BLaER1 treated with 17β-estradiol and CSF1 and Interleukin-3, amounts not matched to agents 10 nM and 100 nM (cell line): ENCODE results near the gene PLEKHB1.
A peak's percentile ranks its signal among the peaks of the same experiment; 100 is the strongest.

Source experiments
- H3K27ac ChIP-seq, 11 experiments: shearing (Covaris generic); formaldehyde crosslinking; 2 replicates each; pipeline ENCODE4 v1.8.1; 2022
- H3K27me3 ChIP-seq, 11 experiments: shearing (Covaris generic); formaldehyde crosslinking; 2 replicates each; pipeline ENCODE4 v1.8.1; 2022
- H3K36me3 ChIP-seq, 11 experiments: shearing (Covaris generic); formaldehyde crosslinking; 2 replicates each; pipeline ENCODE4 v1.8.1; 2022
- H3K4me1 ChIP-seq, 10 experiments: shearing (Covaris generic); formaldehyde crosslinking; 2 replicates each; pipeline ENCODE4 v1.8.1; 2022
- H3K4me2 ChIP-seq, 11 experiments: shearing (Covaris generic); formaldehyde crosslinking; 2 replicates each; pipeline ENCODE4 v1.8.1; 2022
- H3K4me3 ChIP-seq, 10 experiments: shearing (Covaris generic); formaldehyde crosslinking; 2 replicates each; pipeline ENCODE4 v1.8.1; 2022
- H3K9ac ChIP-seq, 11 experiments: shearing (Covaris generic); formaldehyde crosslinking; 2 replicates each; pipeline ENCODE4 v1.8.1; 2022
- H3K9me3 ChIP-seq, 11 experiments: shearing (Covaris generic); formaldehyde crosslinking; replicated peaks in 1 of 11; 2 replicates each; pipeline ENCODE4 v1.8.1; 2022
- H4K20me1 ChIP-seq, 11 experiments: shearing (Covaris generic); formaldehyde crosslinking; 2 replicates each; pipeline ENCODE4 v1.8.1; 2022
- Cebpa-rat ChIP-seq, 11 experiments: shearing (Covaris generic); IDR thresholded peaks; 2 replicates each; pipeline ENCODE4 v1.8.1; 2022

The PLEKHB1 gene

DNA sequence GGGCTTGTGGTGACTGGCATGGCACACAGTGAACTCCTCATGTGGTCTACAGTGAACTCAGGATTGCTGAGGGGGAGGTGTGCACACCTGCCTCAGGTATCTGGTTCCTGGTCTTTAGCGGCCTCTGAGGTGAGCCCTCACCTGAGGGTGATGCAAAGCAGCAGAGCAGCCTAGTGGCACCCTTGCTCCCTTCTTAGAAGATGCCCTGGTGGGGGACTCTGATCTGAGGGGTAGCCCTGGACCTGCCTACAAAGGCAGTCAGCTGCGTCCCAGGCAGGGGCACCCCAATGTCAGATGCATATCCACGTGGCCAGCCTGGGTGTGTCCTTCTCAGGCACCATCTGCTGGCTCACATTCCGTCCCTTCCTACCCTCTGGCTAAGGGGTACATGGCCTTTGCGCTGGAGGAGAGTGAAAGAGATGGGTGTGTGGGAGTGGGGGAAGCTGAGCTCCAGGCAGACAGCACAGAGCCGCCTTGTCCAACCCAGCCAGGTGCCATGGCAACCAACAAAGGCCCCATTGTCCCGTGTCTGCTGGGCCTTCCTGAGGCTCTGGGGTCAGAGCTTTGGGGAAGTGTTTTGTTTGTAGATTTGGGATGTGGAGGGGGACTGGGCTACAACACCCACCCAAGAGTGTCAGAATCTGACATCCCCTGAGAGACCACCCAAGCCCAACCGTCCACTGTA lies 5.8 kb downstream of the PLEKHB1 start:
- Histone ChIP-seq H3K27ac (no peak overlapping the region), H4K20me1 (no peaks in the 10 kb centered on the region), H3K9ac (no peak overlapping the region), H3K4me1 (peaks cover 18 to 21% (median 19%) of the 10 kb centered on the region in 10 experiments), H3K9me3 (no peaks in the 10 kb centered on the region), H3K27me3 (no peaks in the 10 kb centered on the region), H3K4me2 (no peak overlapping the region), H3K4me3 (no peak overlapping the region), H3K36me3 (no peaks in the 10 kb centered on the region)
- TF ChIP-seq Cebpa-rat (IDR thresholded peaks at IDR 0.05), result no peak

DNA sequence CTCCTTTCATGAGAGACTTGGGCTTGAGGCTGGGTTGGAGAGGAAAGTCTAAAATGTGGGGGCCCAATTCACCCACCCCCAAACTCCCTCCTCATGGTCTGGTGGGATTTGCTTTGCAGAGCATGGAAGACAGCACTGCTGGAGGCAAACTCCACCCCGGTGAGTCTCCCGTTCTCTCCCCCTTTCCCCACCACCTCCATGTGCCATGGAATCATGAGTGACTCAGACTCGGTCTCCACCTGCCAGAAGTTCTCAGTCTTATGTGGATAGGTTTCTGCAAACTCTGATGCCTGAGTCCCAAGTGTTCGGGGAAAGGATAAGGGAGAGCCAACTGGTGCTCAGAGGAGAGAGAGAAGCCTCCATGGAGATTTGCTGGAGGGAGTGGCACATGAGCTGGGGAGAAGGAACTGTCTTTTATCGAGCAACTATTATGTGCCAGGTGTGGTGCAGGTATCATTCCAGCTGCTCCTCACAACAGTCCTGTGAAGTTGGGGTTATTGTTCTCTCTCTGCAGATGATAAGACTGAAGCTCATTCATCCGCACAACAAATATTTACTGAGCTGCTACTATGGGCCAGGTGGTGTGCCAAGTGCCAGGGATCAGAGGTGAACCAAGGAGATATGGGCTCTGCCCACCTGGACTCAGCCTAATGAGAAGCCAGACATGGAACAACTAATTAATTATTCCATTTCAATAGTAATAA lies 6.6 kb downstream of the PLEKHB1 start:
- Histone ChIP-seq H3K27ac (no peak overlapping the region), H3K9ac (no peak overlapping the region)
- no peak for TF ChIP-seq Cebpa-rat (IDR thresholded peaks at IDR 0.05)

DNA sequence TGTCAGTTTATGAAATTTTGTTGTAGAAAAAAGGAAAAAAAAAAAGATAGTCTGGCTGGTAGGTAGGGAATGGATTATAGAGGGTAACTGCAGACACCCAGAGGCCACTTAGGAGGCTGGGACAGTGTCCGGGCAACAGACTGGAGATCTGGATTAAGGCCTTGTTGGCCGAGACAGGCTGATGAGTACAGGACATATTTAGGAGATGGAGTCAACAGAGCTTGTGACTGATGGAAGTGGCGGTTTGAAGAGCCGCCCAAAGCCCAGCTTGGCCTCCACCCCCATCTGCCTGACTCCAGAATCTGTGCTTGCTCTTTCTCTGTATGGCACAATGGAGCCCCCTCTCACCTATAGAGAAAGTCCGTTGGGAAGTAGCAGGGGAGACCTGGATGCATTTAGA lies 7.6 kb downstream of the PLEKHB1 start:
- no peaks in the 10 kb centered on the region for H3K9me3 ChIP-seq
- H3K4me2 ChIP-seq, result no peak overlapping the region
- no peak overlapping the region for H3K27ac ChIP-seq
- no peaks in the 10 kb centered on the region for H3K27me3 ChIP-seq
- no peak overlapping the region for H3K9ac ChIP-seq
- TF ChIP-seq Cebpa-rat (IDR thresholded peaks at IDR 0.05), result no peak
- H3K4me3 ChIP-seq, result no peak overlapping the region
- H4K20me1 ChIP-seq, result no peaks in the 10 kb centered on the region
- H3K4me1 ChIP-seq, result peaks cover 2 to 5% (median 3%) of the 10 kb centered on the region in 10 experiments; a peak in 19 of 20 replicates
- H3K36me3 ChIP-seq, result no peaks in the 10 kb centered on the region

More for the DNA sequence above, 6.6 kb downstream of the PLEKHB1 start:
- Histone ChIP-seq H3K4me1 (peaks cover 12 to 15% (median 13%) of the 10 kb centered on the region in 10 experiments), H3K9me3 (no peaks in the 10 kb centered on the region), H3K27me3 (no peaks in the 10 kb centered on the region), H3K36me3 (no peaks in the 10 kb centered on the region), H4K20me1 (no peaks in the 10 kb centered on the region), H3K4me3 (no peak overlapping the region), H3K4me2 (no peak overlapping the region)

DNA sequence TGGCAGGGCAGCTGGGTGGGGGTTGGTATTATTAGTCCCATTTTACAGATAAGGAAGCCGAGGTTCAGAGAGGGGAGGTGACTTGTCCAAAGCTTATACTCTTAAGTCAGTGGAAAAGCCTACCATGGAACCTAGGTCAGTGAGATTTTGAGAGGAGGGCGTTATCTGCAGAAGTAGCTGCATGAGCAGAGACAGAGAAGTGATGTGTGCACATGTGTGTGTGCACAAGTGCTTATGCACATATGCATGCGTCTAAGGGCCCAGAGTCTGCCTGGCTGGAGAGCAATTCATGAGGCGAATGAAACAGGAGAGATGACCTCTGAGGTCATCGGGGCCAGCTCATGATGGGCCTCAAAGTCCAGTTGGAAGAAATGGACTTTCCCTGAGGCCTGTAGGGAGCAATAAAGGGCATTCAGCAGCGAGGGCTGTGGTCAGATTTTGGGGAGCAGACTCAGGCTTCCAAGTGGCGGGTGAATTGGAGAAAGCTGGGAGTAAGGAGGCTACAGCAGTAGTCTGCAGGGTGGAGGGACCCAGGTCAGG lies 8.2 kb downstream of the PLEKHB1 start:
- no peaks in the 10 kb centered on the region for H3K36me3 ChIP-seq
- no peaks in the 10 kb centered on the region for H3K27me3 ChIP-seq
- no peak overlapping the region for H3K4me3 ChIP-seq
- H3K4me2 ChIP-seq, result no peak overlapping the region
- H4K20me1 ChIP-seq, result no peaks in the 10 kb centered on the region
- no peak overlapping the region for H3K27ac ChIP-seq
- no peaks in the 10 kb centered on the region for H3K9me3 ChIP-seq
- H3K4me1 ChIP-seq, result no peaks in the 10 kb centered on the region
- TF ChIP-seq Cebpa-rat (IDR thresholded peaks at IDR 0.05), result no peak
- no peak overlapping the region for H3K9ac ChIP-seq

DNA sequence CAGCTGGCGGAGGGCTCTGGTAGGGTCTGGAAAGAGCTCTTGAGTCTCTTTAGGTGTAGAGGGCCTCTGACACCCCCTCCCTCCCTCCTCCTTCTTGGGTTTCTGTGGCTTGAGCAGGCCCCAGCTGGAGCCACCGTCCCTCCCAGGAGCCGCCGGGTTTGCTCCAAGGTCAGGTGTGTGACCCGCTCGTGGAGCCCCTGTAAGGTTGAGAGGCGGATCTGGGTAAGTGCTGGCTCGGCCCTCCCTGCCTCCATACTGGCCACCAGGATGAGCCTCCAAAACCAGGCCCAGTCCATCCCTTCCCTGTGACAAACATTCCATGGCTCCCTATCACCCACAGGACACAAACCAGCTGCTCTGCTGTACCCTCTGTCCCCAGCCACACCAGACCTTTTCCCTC lies 9.3 kb downstream of the PLEKHB1 start:
- no peak overlapping the region for H3K27ac ChIP-seq
- no peaks in the 10 kb centered on the region for H4K20me1 ChIP-seq
- no peak overlapping the region for H3K4me2 ChIP-seq
- H3K36me3 ChIP-seq, result no peaks in the 10 kb centered on the region
- TF ChIP-seq Cebpa-rat (IDR thresholded peaks at IDR 0.05), result no peak
- no peaks in the 10 kb centered on the region for H3K27me3 ChIP-seq
- H3K4me1 ChIP-seq, result peaks cover 0 to 4% (median 3%) of the 10 kb centered on the region in 10 experiments; a peak in 11 of 20 replicates
- H3K9me3 ChIP-seq, result no peaks in the 10 kb centered on the region
- no peak overlapping the region for H3K9ac ChIP-seq
- no peak overlapping the region for H3K4me3 ChIP-seq

DNA sequence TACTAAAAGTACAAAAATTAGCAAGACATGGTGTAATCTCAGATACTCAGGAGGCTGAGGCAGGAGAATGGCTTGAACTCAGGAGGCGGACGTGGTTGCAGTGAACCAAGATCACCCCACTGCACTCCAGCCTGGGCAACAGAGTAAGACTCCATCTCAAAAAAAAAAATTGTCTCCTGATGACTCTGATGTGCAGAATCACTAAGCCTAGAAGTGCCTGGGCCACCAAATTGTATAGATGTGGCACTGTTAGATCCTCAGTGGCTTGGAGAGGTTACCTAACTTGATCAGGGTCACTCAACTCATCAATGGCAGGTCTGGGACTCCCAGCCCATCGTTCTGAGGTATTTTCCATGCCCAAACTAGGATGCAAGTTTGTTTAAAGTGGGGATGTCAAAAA lies 10.6 kb downstream of the PLEKHB1 start:
- no peaks in the 10 kb centered on the region for H3K9me3 ChIP-seq
- TF ChIP-seq Cebpa-rat (IDR thresholded peaks at IDR 0.05), result no peak
- H3K27me3 ChIP-seq, result no peaks in the 10 kb centered on the region
- no peak overlapping the region for H3K4me2 ChIP-seq
- no peaks in the 10 kb centered on the region for H3K36me3 ChIP-seq
- no peak overlapping the region for H3K27ac ChIP-seq
- peaks cover 0 to 12% (median 10%) of the 10 kb centered on the region in 10 experiments; a peak in 12 of 20 replicates for H3K4me1 ChIP-seq
- H3K4me3 ChIP-seq, result no peak overlapping the region
- H4K20me1 ChIP-seq, result no peaks in the 10 kb centered on the region
- H3K9ac ChIP-seq, result no peak overlapping the region

DNA sequence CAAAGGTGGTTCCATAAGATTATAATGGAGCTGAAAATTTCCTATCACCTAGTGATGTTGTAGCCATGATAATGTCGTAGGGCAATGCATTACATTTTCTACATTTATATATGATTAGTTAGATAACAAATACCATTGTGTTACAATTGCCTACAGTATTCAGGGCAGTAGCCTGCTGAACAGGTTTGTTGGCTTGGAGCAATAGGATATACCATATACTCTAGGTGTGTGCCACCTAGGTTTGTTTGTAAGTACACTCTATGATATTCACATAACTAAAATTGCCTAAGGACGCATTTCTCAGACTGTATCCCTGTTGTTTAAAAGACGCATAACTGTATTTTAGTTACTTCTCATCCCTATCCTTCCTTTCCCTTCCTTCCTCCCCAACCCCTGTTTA lies 13.6 kb downstream of the PLEKHB1 start:
- Histone ChIP-seq H3K9ac (no peak overlapping the region), H4K20me1 (no peaks in the 10 kb centered on the region), H3K4me3 (no peak overlapping the region), H3K27me3 (no peaks in the 10 kb centered on the region), H3K4me1 (peaks cover 20 to 37% (median 35%) of the 10 kb centered on the region in 10 experiments), H3K27ac (no peak overlapping the region), H3K4me2 (no peak overlapping the region), H3K9me3 (no peaks in the 10 kb centered on the region), H3K36me3 (no peaks in the 10 kb centered on the region)
- TF ChIP-seq Cebpa-rat (IDR thresholded peaks at IDR 0.05), result no peak

DNA sequence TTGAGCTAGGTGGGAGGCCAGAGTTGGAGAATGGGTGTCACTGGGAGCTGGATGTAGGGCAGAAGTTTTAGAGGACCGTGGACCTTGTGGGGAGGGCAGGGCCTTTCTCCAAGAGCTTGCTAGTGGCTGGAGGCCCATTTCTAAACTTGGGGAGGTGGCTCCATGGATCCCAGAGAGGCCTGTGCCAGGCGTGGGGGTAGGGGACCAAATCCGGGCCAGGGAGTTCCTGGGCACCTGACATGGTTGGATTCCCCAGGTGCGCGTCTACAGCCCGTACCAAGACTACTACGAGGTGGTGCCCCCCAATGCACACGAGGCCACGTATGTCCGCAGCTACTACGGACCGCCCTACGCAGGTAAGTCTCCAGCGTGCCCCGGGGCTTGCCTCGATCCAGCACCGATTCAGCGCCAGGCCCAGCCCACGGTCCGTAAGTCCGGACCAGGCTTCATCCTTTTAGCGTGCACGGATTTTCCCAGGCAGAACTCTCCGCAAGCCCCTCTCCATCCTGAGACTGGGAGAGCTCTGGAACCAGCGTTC lies 14.2 kb downstream of the PLEKHB1 start:
- TF ChIP-seq Cebpa-rat (IDR thresholded peaks at IDR 0.05), result no peak
- peaks cover 21 to 38% (median 36%) of the 10 kb centered on the region in 10 experiments for H3K4me1 ChIP-seq
- H4K20me1 ChIP-seq, result no peaks in the 10 kb centered on the region
- no peaks in the 10 kb centered on the region for H3K9me3 ChIP-seq
- H3K9ac ChIP-seq, result peak overlapping the region in 9 of 11 experiments; percentile 13 to 74 (median 63); a peak in 13 of 22 replicates
- H3K27ac ChIP-seq, result no peak overlapping the region
- H3K36me3 ChIP-seq, result no peaks in the 10 kb centered on the region
- peak overlapping the region in 8 of 10 experiments; percentile 23 to 54 (median 37); a peak in 11 of 20 replicates for H3K4me3 ChIP-seq
- no peaks in the 10 kb centered on the region for H3K27me3 ChIP-seq
- H3K4me2 ChIP-seq, result peak overlapping the region; percentile 66 to 94 (median 75)

DNA sequence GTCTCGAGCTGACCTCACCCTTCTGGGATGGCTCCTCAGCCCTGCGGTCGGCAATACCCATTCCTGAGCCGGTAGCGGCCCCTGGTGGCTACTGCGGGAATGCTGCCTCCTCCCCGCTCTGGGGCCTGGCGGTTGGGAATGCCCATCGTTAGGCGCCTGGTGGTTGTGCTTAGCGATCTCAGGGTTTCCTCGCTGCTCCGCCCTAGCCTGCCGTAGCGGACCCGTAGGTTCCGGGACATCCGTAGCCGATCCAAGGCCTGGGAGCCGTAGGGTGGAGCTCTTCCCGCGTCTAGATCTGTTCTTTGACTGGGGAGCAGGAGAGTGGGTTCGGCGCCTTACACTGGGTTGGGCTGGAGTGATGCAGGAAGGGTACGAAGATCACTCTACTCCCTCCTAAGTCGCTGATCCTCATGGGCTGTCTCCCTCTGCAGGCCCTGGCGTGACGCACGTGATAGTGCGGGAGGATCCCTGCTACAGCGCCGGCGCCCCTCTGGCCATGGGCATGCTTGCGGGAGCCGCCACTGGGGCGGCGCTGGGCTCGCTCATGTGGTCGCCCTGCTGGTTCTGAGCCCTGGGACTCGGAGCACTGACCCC lies 14.8 kb downstream of the PLEKHB1 start:
- TF ChIP-seq Cebpa-rat (IDR thresholded peaks at IDR 0.05), result no peak
- peak overlapping the region; percentile 66 to 94 (median 75) for H3K4me2 ChIP-seq
- no peaks in the 10 kb centered on the region for H3K9me3 ChIP-seq
- peak overlapping the region in 8 of 10 experiments; percentile 23 to 54 (median 37); a peak in 12 of 20 replicates for H3K4me3 ChIP-seq
- H4K20me1 ChIP-seq, result no peaks in the 10 kb centered on the region
- peak overlapping the region in 5 of 11 experiments; percentile 8 to 53 (median 43); a peak in 6 of 22 replicates for H3K27ac ChIP-seq
- H3K9ac ChIP-seq, result peak overlapping the region in 10 of 11 experiments; percentile 13 to 74 (median 60); a peak in 17 of 22 replicates
- no peaks in the 10 kb centered on the region for H3K27me3 ChIP-seq
- no peaks in the 10 kb centered on the region for H3K36me3 ChIP-seq
- H3K4me1 ChIP-seq, result peaks cover 21 to 38% (median 36%) of the 10 kb centered on the region in 10 experiments
